GM19452 (cell line): Measurements from ENCODE around the gene LRRC37B.
"Not testable (repeated sequence)": the region's sequence is repeated elsewhere in the genome, so short reads cannot be mapped to it uniquely, and the experiment has no call there.

Source experiments
- ATAC-seq: cut with Tn5 transposase; IDR thresholded peaks from one replicate; pipeline ENCODE4 v1.9.1; 2021; ENCODE audit not compliant: unreplicated experiment

The LRRC37B gene

DNA sequence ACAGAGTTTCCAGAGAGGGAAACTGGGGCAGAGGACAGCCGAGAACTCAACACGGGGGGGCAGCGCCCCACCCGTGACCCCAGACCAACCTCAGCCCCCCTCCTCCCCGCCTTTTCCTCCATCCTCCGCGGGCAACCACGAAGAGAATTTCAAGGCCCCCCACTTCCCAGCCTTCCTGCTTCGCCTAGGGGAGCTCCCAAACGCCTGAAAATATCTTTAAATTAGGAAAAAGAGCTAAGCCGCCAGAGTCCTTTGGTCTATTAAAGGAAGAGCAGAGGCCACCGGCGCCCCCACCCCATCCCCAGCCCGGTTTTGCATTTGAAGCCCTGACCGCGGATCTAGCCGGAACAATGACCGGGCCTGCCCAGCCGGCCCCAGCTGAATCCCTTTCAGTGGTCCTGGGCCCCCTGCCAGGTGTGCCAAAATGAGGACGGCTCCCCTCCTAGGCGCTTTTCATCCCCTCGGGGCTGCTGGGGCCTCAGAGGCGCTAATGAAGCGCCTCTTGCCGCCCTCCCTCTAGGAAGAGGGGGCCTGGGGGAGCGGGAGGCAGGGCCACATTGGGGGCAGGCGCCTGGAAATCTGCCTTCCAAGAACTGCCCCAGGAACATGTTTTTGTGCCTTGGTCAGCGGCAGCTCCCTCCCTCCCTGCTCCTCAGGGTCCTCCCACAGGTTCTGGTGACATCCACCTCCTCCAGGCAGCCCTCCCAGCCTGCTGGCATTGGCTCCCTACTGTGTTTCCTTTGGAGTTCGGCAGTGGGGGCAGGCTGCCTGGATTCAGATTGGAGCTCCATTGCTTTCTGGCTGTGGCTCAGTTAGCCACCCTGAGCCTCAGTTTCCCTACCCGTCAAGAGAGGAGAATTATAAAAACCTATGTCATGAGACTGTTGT, 78.0 kb downstream of the LRRC37B start:
- not testable (repeated sequence) for ATAC-seq

DNA sequence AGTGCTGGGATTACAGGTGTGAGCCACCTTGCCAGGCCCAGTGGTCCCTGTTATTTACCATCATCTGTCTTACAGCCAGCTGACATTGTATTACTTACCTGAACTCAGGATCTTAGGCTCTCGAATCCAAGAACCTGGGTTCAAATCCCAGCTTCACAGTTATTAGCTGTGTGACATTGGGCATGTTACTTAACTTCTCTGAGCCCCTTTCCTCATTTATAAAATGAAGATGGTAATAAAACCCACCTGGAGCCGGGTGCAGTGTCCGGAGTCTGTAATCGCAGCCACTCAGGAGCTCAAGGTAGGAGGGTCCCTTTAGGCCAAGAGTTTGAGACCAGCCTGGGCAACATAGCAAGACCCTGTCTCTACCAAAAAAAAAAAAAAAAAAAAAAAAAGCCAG, 79.7 kb downstream of the LRRC37B start:
- ATAC-seq, result not testable (repeated sequence)

DNA sequence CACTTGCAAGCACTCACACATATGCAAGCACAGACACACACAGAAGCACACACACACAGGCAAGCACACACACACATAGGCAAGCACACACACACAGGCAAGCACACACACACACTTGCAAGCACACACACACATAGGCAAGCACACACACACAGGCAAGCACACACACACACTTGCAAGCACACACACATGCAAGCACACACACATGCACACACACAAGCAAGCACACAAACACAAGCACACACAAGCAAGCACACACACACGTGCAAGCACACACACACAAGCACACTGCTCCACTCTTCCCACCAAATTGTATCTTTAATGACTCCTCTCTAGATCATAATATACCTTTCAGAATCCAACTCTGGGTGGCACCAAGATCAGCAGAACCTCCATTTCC, 84.9 kb downstream of the LRRC37B start:
- not testable (repeated sequence) for ATAC-seq

DNA sequence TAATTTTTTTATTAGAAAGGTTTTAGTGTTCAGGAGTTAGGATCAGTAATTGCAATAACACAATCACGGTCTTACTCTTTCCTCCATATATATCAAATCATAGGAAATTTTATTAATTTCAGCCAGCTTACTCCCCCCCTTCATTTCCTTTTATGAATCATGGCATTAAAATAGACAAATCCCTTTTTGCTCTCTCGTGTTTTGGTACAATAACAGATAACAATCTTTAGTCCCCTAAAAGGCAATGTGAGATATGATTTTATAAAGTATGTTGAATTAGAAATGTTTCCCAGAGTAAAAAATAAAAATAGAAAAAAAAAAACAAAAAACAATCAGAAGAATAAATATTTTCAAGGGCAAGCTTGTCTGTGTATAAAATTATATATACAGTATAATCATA, 92.5 kb downstream of the LRRC37B start:
- no peak for ATAC-seq

DNA sequence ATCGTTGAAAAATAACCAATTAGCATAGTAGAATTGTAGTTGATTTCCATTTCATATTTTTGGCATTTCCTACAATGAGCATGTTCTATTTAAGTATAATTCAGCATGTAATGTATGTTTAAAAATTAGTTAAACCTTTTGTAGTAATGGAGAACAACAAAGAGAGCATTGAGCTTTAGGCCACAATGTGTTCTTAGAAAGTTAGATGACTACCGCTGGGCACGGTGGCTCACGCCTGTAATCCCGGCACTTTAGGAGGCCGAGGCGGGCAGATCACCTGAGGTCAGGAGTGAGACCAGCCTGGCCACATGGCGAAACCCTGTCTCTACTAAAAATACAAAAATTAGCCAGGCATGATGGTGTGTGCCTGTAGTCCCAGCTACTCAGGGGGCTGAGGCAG, 93.1 kb downstream of the LRRC37B start:
- not testable (repeated sequence) for ATAC-seq

DNA sequence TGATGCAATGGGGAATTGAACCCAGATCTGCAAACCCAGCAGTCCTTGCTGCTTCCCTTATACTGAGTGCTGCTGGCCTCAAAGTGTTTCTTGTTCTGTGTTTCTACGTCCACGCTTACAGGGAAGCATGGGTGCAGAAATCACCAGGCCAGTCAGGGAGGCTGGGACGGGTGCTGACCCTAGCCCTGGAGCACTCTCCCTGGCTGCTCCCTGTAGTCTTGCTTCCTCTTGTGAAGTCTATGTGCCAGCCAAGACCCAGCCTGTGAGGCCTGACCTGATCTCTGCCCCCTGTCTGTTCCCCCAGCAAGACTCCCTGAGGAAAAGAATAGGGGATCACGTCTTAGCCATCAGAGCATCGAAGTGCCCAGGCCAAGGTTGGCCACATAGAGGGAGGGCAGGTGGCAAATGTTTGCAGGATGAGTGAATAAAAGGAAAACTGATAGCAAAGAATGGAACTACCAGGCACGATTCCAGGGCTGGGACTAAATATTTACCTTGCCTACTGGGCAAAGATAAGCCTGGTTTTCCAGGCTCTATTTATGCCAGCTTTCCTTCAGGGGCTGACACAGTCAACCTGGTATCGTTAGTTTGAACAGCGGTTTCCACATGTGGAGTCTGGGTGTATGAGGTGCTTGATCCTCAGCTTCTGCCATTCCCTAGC, 93.9 kb downstream of the LRRC37B start:
- no peak for ATAC-seq

DNA sequence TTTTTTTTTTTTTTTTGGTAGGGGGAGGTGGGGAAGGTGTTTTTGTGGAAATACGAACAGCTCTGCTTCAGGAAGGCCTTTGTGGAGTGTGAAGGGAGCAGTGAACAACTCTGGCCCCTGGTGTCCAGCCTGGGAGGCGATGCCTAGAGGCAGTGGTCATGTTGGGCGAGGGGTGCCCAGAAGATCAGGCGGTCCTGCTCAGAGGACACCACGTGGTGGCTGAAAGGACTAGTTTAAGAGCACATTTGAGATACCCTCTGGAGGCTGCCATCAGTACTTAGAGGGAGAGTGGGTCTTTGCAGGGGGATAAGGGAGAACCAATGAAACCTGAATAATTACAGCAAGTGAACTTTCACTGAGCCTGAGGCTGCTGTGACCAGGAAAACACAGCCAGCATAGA, 95.0 kb downstream of the LRRC37B start:
- no peak for ATAC-seq

DNA sequence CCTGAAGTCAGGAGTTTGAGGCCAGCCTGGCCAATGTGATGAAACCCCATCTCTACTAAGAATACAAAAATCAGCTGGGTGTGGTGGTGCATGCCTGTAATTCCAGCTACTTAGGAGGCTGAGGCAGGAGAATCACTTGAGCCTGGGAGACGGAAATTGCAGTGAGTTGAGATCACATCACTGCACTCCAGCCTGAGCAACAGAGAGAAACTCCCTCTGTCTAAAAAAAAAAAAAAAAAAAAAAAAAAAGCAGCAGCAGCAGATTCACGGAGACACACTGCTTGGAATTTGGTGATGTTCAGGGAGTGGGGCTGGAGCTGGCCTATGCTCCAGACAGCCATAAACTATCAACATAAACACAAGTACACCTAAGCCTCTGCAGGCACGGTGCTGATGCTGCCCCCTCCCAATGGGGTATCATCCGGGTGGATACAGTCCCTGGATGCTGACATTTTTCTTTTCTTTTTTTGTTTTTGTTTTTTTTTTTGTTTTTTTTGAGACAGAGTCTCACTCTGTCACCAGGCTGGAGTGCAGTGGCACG, 95.5 kb downstream of the LRRC37B start:
- ATAC-seq, result no peak
